Endothelial cell of coronary artery (primary cell): Measurements from ENCODE around the gene ZNF423. TPM values are rescaled to one million over a fixed set of nuclear protein-coding genes. Genes with fewer than 3 reads are reported as not detected.

ENCODE experiments used
- total RNA-seq: library from RNA; depleted of rRNA; stranded (reverse); fragments of >200 nt; gene quantifications from 2 replicates; pipeline ENCODE4 v1.2.3, GENCODE V29; 2014

Gene ZNF423
- total RNA-seq = 0.90 and 1.5 TPM in 2 replicates

DNA sequence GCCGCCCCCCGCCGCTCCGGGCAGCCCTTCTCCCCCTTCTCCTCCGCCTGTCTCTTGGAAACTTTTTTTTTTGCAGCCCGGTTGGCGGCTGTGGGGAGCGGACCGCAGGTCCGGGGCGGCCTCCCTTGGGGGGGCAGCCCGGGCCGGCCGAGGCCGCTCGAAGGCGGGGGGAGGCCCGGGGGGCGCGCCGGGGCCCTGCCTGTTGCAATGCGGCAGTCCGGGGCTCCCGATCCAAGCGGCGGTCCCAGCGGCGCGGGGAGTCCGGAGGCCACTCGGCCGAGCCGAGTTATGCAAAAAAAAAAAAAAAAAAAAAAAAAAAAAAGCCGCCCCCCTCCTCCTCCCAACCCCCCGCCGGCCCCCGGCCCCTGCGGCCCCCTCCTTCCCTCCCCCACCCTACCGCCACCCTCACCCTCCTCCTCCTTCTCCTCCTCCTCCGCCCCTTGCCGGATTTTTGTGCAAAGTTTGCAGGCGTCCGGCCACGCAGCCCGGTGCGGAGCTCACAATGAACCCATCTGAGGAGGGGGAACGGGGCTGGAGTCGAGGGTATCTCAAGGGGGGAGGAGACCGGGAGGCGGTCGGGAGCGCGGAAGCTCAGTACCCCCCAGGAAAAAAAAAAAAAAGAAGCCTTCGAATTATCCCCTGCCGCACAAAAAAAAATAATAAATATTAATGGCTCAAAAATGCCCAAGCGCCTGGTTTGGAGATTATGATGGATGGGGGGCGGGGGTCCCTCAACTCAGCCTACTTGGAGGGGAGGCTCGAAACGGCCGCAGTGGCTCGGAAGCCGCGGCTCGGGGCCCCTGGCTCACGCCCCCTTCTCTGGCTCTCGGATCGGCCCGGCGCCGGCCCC is at the start of gene ZNF423:
TSS of gene ZNF423 (minus strand) at position 291 of the 850 bp plus-strand sequence. CDS start 338 bp downstream, outside the sequence.

Other genes starting within 250 kb of the ZNF423 start
- 23.9 and 24.3 TPM in 2 replicates for gene CNEP1R1, start 169.1 kb upstream of the ZNF423 start, total RNA-seq
- 25.8 and 25.9 TPM in 2 replicates for gene HEATR3, start 209.9 kb upstream of the ZNF423 start, total RNA-seq